Neutrophil (primary cell): ENCODE results near the gene SYT2.
"Not testable (repeated sequence)": the region's sequence is repeated elsewhere in the genome, so short reads cannot be mapped to it uniquely, and the experiment has no call there.

Source experiments
- H3K27ac ChIP-seq: fragments of 200-600 bp; sonication (generic); 2 replicates; pipeline ENCODE4 v1.5.1; 2016; ENCODE audit warnings: mild to moderate bottlenecking, moderate library complexity
- H3K27me3 ChIP-seq: fragments of 200-600 bp; sonication (generic); 2 replicates; pipeline ENCODE4 v1.6.0; 2016; ENCODE audit warnings: mild to moderate bottlenecking
- H3K36me3 ChIP-seq: fragments of 200-600 bp; sonication (generic); 2 replicates; pipeline ENCODE4 v1.5.1; 2017
- H3K4me1 ChIP-seq, 2 experiments: fragments of 200-600 bp in 1 of 2; sonication (generic) in 1 of 2; 1 replicate in 1 of 2; 2 replicates in 1 of 2; pipeline versions ENCODE4 v1.5.1 to v1.6.1; 2013 to 2016; ENCODE audit warnings: low read depth in 1 of 2, low read length in 1 of 2, mild to moderate bottlenecking in 1 of 2, moderate library complexity in 1 of 2; ENCODE audit not compliant: control insufficient read depth in 1 of 2, insufficient read depth in 1 of 2
- H3K4me3 ChIP-seq, 2 experiments: fragments of 200-600 bp in 1 of 2; sonication (generic) in 1 of 2; 1 replicate in 1 of 2; 2 replicates in 1 of 2; pipeline ENCODE4 v1.5.1; 2013 to 2016; ENCODE audit warnings: low read depth in 1 of 2, low read length in 1 of 2, mild to moderate bottlenecking in 1 of 2, moderate library complexity in 1 of 2
- H3K9me3 ChIP-seq: fragments of 200-600 bp; sonication (generic); 2 replicates; pipeline ENCODE4 v1.5.1; 2016
- TF ChIP-seq, protein P1 (sequence below): fragments of 200-600 bp; sonication (generic); IDR thresholded peaks from 2 replicates; pipeline ENCODE4 v1.5.1; 2016; ENCODE audit warnings: antibody characterized with exemption

SYT2 gene

DNA sequence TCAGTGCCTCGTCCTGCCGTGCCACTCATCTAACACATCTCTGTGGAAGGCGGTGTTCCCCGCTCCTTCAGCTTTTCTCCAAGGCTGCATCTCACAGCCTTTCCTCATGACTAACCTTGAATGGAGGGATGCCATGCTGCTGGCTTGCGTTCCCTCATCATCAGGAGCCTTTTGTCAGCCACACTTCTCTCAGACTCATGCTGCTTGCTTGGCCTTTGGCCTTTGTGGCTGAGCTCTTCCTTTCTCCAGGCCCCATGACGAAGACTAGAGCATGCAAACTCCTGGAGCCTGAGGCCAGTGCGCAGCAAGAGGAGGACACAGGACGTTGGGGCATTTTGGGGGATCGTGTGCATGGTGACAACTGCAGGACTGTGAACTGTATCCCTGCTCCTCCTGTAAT, 70.8 kb downstream of the SYT2 start:
- H3K9me3 ChIP-seq = no peaks in the 10 kb centered on the region
- peaks cover 100% of the 10 kb centered on the region for H3K27me3 ChIP-seq
- H3K4me3 ChIP-seq = no peak overlapping the region
- no peaks in the 10 kb centered on the region for H3K36me3 ChIP-seq
- TF ChIP-seq, protein P1, sequence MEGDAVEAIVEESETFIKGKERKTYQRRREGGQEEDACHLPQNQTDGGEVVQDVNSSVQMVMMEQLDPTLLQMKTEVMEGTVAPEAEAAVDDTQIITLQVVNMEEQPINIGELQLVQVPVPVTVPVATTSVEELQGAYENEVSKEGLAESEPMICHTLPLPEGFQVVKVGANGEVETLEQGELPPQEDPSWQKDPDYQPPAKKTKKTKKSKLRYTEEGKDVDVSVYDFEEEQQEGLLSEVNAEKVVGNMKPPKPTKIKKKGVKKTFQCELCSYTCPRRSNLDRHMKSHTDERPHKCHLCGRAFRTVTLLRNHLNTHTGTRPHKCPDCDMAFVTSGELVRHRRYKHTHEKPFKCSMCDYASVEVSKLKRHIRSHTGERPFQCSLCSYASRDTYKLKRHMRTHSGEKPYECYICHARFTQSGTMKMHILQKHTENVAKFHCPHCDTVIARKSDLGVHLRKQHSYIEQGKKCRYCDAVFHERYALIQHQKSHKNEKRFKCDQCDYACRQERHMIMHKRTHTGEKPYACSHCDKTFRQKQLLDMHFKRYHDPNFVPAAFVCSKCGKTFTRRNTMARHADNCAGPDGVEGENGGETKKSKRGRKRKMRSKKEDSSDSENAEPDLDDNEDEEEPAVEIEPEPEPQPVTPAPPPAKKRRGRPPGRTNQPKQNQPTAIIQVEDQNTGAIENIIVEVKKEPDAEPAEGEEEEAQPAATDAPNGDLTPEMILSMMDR = no peak
- peaks cover 0 to 10% of the 10 kb centered on the region in 2 experiments for H3K4me1 ChIP-seq
- no peak overlapping the region for H3K27ac ChIP-seq

DNA sequence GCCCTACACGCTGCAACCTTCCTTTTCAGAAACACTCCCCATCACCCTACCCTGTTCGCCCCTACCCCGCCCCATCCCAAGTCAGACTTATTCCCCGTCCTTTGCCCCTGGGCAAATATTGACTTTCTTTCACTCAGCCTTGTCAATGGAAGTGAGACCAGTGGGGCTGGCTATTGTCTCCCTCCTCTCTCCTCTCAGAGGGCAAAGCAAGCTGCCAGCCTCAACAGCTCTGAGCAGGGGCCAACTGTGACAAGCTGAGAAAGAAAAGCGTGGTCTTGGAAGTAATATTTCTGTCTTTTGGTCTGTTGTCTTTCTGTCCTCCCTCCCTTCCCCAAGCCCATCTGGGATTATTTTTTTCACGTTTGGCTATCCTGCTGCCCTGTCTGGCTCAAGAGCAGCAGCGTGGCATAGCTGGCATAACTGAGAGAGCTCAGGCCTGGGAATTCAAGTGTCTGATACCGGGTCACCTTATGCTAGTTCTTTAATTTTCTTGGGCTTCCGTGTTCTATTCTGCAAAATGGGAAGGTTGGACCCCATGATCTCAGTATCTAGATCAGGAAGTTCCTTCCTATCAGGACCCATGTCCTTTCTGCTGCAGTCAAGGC, 71.5 kb downstream of the SYT2 start:
- Histone ChIP-seq H3K4me1 (peaks cover 0 to 10% of the 10 kb centered on the region in 2 experiments), H3K27me3 (peaks cover 100% of the 10 kb centered on the region)
- not testable (repeated sequence) for H3K27ac ChIP-seq, H3K9me3 ChIP-seq, H3K4me3 ChIP-seq, H3K36me3 ChIP-seq

DNA sequence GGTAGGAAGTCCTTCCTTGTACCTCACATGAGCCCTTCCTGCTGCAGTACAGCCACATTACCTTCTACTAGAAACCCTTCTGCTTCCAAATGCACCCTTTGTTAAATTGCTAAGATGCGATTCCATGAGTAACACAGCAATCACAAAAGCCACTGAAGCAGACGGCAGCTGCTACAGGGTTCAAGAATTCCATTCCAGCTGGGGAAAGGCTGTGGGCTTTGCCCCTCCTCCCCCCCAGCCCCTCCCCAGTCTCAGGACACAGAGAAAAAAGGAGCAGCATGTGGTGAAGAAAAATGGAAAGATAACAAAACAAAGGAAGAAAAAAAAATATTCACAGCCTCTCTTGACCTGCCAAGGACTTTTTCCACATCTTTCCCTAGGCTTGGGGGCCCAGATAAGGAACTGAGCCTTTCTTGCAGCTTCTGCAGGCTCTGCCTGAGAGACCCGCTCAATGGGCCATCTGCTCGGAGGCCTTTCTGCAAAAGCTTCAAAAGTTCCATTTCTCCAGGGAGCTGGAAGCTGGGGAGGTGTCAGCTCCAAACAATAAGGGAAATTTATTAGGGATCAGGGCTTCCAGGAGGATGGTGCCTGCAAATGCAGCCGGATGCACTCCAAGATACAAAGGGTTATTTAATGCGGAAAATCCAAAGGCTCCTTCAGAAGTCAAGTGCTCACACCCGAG, 72.1 kb downstream of the SYT2 start:
- no peak overlapping the region for H3K27ac ChIP-seq
- H3K4me3 ChIP-seq = no peak overlapping the region
- H3K9me3 ChIP-seq = no peaks in the 10 kb centered on the region
- no peaks in the 10 kb centered on the region for H3K36me3 ChIP-seq
- peaks cover 100% of the 10 kb centered on the region for H3K27me3 ChIP-seq
- H3K4me1 ChIP-seq = peaks cover 0 to 6% of the 10 kb centered on the region in 2 experiments
- TF ChIP-seq, protein P1 = no peak

DNA sequence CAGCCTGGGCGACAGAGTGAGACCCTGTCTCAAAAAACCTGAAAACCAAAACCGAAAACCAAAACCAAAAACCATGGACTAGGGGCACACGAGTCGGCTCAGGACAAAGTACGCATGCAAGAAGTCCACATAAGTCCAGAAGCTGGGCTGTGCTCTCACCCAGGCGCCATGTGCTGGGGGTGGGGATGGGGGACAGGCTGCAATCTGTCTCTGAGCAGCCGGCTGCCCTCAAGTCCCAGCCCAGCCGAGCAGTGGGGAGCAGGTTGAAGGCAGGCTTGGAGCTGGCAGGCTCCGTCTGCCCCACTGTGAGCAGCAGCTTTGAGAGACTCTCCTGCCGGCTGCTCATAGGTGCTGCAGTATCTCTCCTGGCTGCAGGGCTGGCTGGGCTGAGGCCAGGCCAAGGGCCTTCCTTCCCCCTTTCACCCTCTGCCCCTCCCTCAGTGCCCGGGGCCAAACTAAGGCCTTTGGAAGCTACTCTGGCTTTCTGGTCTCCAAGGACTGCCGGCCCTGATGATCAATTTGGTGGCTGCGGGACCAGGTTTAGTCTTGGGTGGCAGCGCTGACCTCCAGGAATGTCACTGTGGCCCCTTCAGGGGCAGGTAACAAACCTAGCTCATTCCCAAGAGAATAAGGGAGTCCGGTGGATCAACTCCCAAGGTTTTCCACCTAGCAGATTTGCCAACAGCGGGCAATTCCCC, 72.8 kb downstream of the SYT2 start:
- not testable (repeated sequence) for H3K36me3 ChIP-seq, H3K4me1 ChIP-seq, H3K9me3 ChIP-seq, H3K27ac ChIP-seq, H3K4me3 ChIP-seq
- H3K27me3 ChIP-seq = peaks cover 100% of the 10 kb centered on the region

DNA sequence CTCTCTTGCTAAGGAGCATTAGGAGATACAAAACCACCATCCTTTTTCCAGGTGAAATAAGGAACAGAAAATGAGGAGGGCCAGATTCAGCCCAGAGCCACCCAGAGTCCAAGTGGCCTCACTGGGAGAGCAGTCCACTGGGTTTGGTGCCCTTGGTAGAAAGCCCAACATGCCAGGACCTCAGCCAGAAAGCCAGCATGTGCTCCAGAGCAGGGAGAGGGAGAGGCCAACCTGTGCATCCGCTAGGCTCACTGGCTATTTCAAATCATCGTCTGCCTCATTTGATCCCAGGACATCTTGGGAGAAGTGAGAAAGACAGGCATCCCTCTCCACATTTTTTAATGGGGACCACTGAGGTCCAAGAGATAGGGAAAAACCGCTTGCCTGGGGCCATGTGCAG, 74.1 kb downstream of the SYT2 start:
- not testable (repeated sequence) for H3K4me1 ChIP-seq, H3K27ac ChIP-seq, H3K9me3 ChIP-seq, H3K4me3 ChIP-seq, H3K36me3 ChIP-seq
- peaks cover 100% of the 10 kb centered on the region for H3K27me3 ChIP-seq

DNA sequence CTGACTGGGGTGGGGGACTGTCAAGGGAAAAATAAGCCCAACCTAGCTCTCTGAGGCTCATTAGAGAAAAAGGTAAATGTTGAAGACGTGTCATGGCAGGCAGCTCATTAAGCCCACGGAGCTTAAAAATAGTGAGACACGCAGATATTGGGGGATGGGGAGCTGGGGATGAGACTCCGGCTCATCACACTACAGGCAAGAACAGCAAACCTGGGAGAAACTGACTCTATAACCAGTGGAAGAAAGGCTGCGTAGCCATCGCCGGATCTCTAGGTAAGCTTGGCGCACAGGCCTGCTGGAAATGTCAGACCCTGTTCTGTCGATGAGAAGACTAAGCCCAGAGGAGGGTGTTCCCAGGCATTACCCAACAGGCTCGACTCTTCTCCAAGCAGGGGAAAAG, 78.0 kb downstream of the SYT2 start:
- H3K27ac ChIP-seq = no peak overlapping the region
- peaks cover 19 to 47% of the 10 kb centered on the region in 2 experiments for H3K4me1 ChIP-seq
- H3K36me3 ChIP-seq = no peaks in the 10 kb centered on the region
- TF ChIP-seq, protein P1 = no peak
- H3K27me3 ChIP-seq = peaks cover 78% of the 10 kb centered on the region
- H3K4me3 ChIP-seq = no peak overlapping the region
- no peaks in the 10 kb centered on the region for H3K9me3 ChIP-seq
